Measurements from ENCODE around the gene GTF3C1.
"Not testable (repeated sequence)": the region's sequence is repeated elsewhere in the genome, so short reads cannot be mapped to it uniquely, and the experiment has no call there.

DNA sequence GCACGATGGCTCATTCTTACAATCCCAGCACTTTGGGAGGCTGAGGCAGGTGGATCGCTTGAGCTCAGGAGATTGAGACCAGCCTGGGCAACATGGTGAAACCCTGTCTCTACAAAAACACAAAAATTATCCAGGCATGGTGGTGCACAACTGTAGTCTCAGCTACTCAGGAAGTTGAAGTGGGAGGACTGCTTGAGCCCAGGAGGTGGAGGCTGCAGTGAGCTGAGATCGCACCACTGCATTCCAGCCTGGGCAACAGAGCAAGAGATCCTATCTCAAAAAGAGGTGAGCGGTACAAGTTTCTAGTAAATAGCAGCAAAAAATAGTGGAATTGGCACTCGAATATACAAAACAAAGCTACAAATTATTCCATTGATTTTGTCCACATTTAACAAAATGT lies 116.5 kb downstream of the GTF3C1 start:
- TF ChIP-seq, protein P1, sequence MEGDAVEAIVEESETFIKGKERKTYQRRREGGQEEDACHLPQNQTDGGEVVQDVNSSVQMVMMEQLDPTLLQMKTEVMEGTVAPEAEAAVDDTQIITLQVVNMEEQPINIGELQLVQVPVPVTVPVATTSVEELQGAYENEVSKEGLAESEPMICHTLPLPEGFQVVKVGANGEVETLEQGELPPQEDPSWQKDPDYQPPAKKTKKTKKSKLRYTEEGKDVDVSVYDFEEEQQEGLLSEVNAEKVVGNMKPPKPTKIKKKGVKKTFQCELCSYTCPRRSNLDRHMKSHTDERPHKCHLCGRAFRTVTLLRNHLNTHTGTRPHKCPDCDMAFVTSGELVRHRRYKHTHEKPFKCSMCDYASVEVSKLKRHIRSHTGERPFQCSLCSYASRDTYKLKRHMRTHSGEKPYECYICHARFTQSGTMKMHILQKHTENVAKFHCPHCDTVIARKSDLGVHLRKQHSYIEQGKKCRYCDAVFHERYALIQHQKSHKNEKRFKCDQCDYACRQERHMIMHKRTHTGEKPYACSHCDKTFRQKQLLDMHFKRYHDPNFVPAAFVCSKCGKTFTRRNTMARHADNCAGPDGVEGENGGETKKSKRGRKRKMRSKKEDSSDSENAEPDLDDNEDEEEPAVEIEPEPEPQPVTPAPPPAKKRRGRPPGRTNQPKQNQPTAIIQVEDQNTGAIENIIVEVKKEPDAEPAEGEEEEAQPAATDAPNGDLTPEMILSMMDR (IDR thresholded peaks at IDR 0.05) = not testable (repeated sequence)
- TF ChIP-seq POLR2AphosphoS5, POLR2A, EP300 (IDR thresholded peaks at IDR 0.05): not testable (repeated sequence)
